Right lobe of liver (tissue), 4 donors: ENCODE measurements around the gene UNC5B.

Source experiments
- CTCF ChIP-seq, 4 donors: fragments of 200-600 bp in 3 of 4; fragments of 450-650 bp in 1 of 4; IDR thresholded peaks; one replicate each; pipeline versions ENCODE4 v1.5.1 to v1.8.0; 2016 to 2022; ENCODE audit warnings: antibody characterized with exemption in 4 of 4, mild to moderate bottlenecking in 2 of 4
- POLR2A ChIP-seq: fragments of 450-650 bp; IDR thresholded peaks from one replicate; pipeline ENCODE4 v1.6.1; 2017; ENCODE audit warnings: antibody characterized with exemption, mild to moderate bottlenecking
- donor health status: DM: no; HTN: no; CAD: no.
- donor health status: DM: no; HTN: no; CAD: no.
- donor health status: DM: no; HTN: yes; CAD: no.

DNA sequence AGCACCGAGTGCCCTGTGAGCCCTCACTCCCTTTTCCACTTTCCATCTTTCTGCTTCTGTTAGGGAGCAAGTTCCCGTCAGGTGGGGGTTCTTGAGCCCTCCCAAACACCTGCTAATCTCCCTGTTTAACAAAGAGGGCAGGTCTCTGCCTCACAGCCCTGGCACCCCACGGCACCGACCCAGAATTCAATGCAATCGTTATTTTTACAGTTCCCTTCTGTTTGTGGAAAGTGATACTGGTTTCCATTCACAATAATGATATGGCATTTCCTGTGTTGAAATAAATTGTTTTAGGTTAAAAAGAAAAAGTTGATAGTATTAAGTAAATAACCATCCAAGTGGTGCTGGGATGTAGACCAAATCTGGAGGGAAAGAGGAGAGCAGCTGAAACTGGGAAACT lies 67.8 kb downstream of the UNC5B start:
- no peak for TF ChIP-seq CTCF (IDR thresholded peaks at IDR 0.05)
- no peak for TF ChIP-seq POLR2A
